PFSK-1 (cell line): ENCODE results near the gene TLR5.

ENCODE experiments used
- FOXP2 ChIP-seq: optimal IDR thresholded peaks from 2 replicates; pipeline ENCODE3; 2011; ENCODE audit warnings: borderline replicate concordance, control low read depth, inconsistent platforms; ENCODE audit not compliant: insufficient read depth; ENCODE audit errors: extremely low read length, extremely low read depth
- POLR2AphosphoS5 ChIP-seq: IDR thresholded peaks from 2 replicates; pipeline ENCODE4 v1.6.1; 2012; ENCODE audit warnings: low read depth, mild to moderate bottlenecking, control low read depth, low read length, moderate library complexity
- REST ChIP-seq, 2 experiments: IDR thresholded peaks; 2 replicates each; pipeline versions ENCODE4 v1.6.1 to v1.8.0; 2011 to 2012; ENCODE audit warnings: low read depth in 2 of 2, low read length in 2 of 2, control low read depth in 1 of 2, inconsistent platforms in 1 of 2, mild to moderate bottlenecking in 1 of 2, moderate library complexity in 1 of 2; ENCODE audit not compliant: insufficient read depth in 1 of 2
- SIN3A ChIP-seq: IDR thresholded peaks from 2 replicates; pipeline ENCODE4 v1.6.1; 2012; ENCODE audit warnings: mild to moderate bottlenecking, low read length, moderate library complexity, borderline replicate concordance; ENCODE audit not compliant: insufficient read depth
- TAF1 ChIP-seq: IDR thresholded peaks from 2 replicates; pipeline ENCODE4 v1.6.1; 2012; ENCODE audit warnings: low read length, control low read depth, borderline replicate concordance; ENCODE audit not compliant: insufficient read depth

GRCh38 chr1:223142269-223142668, 779 bp downstream of the TLR5 start:
- TF ChIP-seq TAF1 (no peak), POLR2AphosphoS5 (no peak), SIN3A (no peak), REST (IDR thresholded peaks at IDR 0.05; ENCODE audit: insufficient read depth in 1 of 2, low read depth in 2 of 2, low read length in 2 of 2) (no peak), FOXP2 (no peak)
